Adrenal gland (tissue), 19 donors: Measurements from ENCODE around the gene TXNDC17. TPM values are rescaled to one million over a fixed set of nuclear protein-coding genes. Genes with fewer than 3 reads are reported as not detected.

Experiments
- DNase-seq, 7 donors: peaks; one replicate each; pipeline ENCODE4 v3.0.0-alpha.2; 2019 to 2020
- H3K27ac ChIP-seq, 5 donors: fragments of 200-600 bp; sonication (generic) in 4 of 5; 1 replicate in 3 of 5; 2 replicates in 2 of 5; pipeline versions ENCODE4 v1.5.1 to v1.8.0; 2016 to 2020; ENCODE audit warnings: mild to moderate bottlenecking in 1 of 5
- H3K27me3 ChIP-seq: fragments of 200-600 bp; 2 replicates; pipeline ENCODE4 v1.8.0; 2021
- H3K36me3 ChIP-seq, 2 donors: fragments of 200-600 bp; replicated peaks in 1 of 2; 1 replicate in 1 of 2; 2 replicates in 1 of 2; pipeline versions ENCODE4 v1.5.1 to v1.8.0; 2018 to 2022
- H3K4me1 ChIP-seq, 2 donors: fragments of 200-600 bp; replicated peaks in 1 of 2; 1 replicate in 1 of 2; 2 replicates in 1 of 2; pipeline versions ENCODE4 v1.5.1 to v1.8.0; 2018 to 2021
- H3K4me3 ChIP-seq, 4 donors: fragments of 200-600 bp; sonication (generic) in 3 of 4; one replicate each; pipeline ENCODE4 v1.5.1; 2016 to 2018
- H3K9me3 ChIP-seq, 3 donors: fragments of 200-600 bp; sonication (generic) in 1 of 3; replicated peaks in 1 of 3; 1 replicate in 2 of 3; 2 replicates in 1 of 3; pipeline versions ENCODE4 v1.5.1 to v1.8.0; 2016 to 2021
- POLR2A ChIP-seq, 2 donors: fragments of 450-650 bp; IDR thresholded peaks; one replicate each; pipeline ENCODE4 v1.6.1; 2017; ENCODE audit warnings: antibody characterized with exemption in 2 of 2, mild to moderate bottlenecking in 2 of 2, moderate library complexity in 1 of 2
- WGBS, 4 donors: extraction: QIAGEN DNeasy Blood & Tissue Kit in 2 of 4; methylation state at CpG; one replicate each; pipeline versions ENCODE4 v1.1.5 to v1.1.7; 2013 to 2017; 5-methylcytosine and 5-hydroxymethylcytosine counted together
- intact Hi-C, 2 donors: fragments of 100-400 bp; cut with DNase I; formaldehyde crosslinking; loops; one replicate each; pipeline versions ENCODE4 v1.14.1 to v1.15.0; 2022 to 2023
- long read RNA-seq, 10 donors: library from polyadenylated mRNA in 3 of 10; unstranded in 2 of 10; stranded (forward) in 1 of 10; transcript quantifications; one replicate each; pipeline ENCODE4 v2.0.0 and lab custom pipeline, GENCODE V29; 2021 to 2026
- polyA plus RNA-seq, 3 donors: library from polyadenylated mRNA; stranded (reverse); fragments of 200-250 nt in 2 of 3; fragments of 350-450 nt in 1 of 3; fragmentation: Illumina TruSeq in 1 of 3; extraction: RNeasy Lipid Tissue Mini Kit (QIAGEN cat#74804) in 1 of 3; gene quantifications; one replicate each; pipeline ENCODE4 v1.2.3, GENCODE V29; 2013 to 2014
- total RNA-seq, 9 donors: library from RNA; depleted of rRNA in 4 of 9; stranded (reverse); fragments of >200 nt in 4 of 9; fragments of 120-200 nt in 1 of 9; fragmentation: NEBNext Ultra II Directional in 1 of 9; extraction: Animal tissue kit (Norgen Biotek cat#: 25700) in 1 of 9; gene quantifications; one replicate each; pipeline versions ENCODE4 v1.1.0 to v1.2.4, GENCODE V29; 2013 to 2023
- TF ChIP-seq, protein P1 (sequence below), 6 experiments: fragments of 450-650 bp in 4 of 6; fragments of 200-600 bp in 2 of 6; sonication (generic) in 1 of 6; IDR thresholded peaks; 1 replicate in 5 of 6; 2 replicates in 1 of 6; pipeline versions ENCODE4 v1.5.1 to v1.8.0; 2016 to 2021; ENCODE audit warnings: antibody characterized with exemption in 6 of 6, mild to moderate bottlenecking in 2 of 6, moderate library complexity in 1 of 6
- donor health status: healthy with polysubstance abuse.
- donor health status: Bipolar disorder and iron deficiency.
- donor health status: DM: yes; HTN: yes; CAD: no.
- donor health status: DM: no; HTN: no; CAD: no.
- donor health status: DM: no; HTN: no; CAD: no.
- donor health status: DM: yes; HTN: yes; CAD: no.

The TXNDC17 gene
- total RNA-seq (100 to 1,000 TPM in 6 of 9 donors, 10 to 100 TPM in 3; 64.6 to 224 (median 142) TPM), polyA plus RNA-seq (100 to 1,000 TPM; 114 to 223 (median 122) TPM)
- long read RNA-seq, donor 1, transcript TXNDC17-206 (1 exons, 2,100 nt) = minor isoform, 6 of 213 reads
- long read RNA-seq, donor 1, transcript TXNDC17-201 (4 exons, 2,219 nt) = major isoform, 173 of 213 reads
- long read RNA-seq, donor 1, transcript TXNDC17-203 (3 exons, 420 nt) = minor isoform, 13 of 213 reads
- long read RNA-seq, donor 1, transcript TXNDC17-202 (4 exons, 459 nt) = minor isoform, 13 of 213 reads
- long read RNA-seq, donor 1, partial matches to known transcripts = 5 of 213 reads
- long read RNA-seq, donor 1, other reads (novel, unspliced or antisense) = 0 of 213 reads
- long read RNA-seq, donor 2, transcript TXNDC17-203 (3 exons, 420 nt) = minor isoform, 7 of 199 reads
- long read RNA-seq, donor 2, transcript TXNDC17-202 (4 exons, 459 nt) = minor isoform, 16 of 199 reads
- long read RNA-seq, donor 2, transcript TXNDC17-206 (1 exons, 2,100 nt) = minor isoform, 6 of 199 reads
- long read RNA-seq, donor 2, transcript TXNDC17-201 (4 exons, 2,219 nt) = major isoform, 100 of 199 reads
- long read RNA-seq, donor 2, partial matches to known transcripts = 0 of 199 reads
- long read RNA-seq, donor 2, other reads (novel, unspliced or antisense) = 67 of 199 reads
- long read RNA-seq, donor 3, transcript TXNDC17-201 (4 exons, 2,219 nt) = major isoform, 101 of 134 reads
- long read RNA-seq, donor 3, transcript TXNDC17-202 (4 exons, 459 nt) = minor isoform, 13 of 134 reads
- long read RNA-seq, donor 3, transcript TXNDC17-206 (1 exons, 2,100 nt) = minor isoform, 5 of 134 reads
- long read RNA-seq, donor 3, transcript TXNDC17-203 (3 exons, 420 nt) = minor isoform, 12 of 134 reads
- long read RNA-seq, donor 3, partial matches to known transcripts = 0 of 134 reads
- long read RNA-seq, donor 3, other reads (novel, unspliced or antisense) = 0 of 134 reads
- long read RNA-seq, donor 4, transcript TXNDC17-202 (4 exons, 459 nt) = minor isoform, 17 of 98 reads
- long read RNA-seq, donor 4, transcript TXNDC17-201 (4 exons, 2,219 nt) = major isoform, 74 of 98 reads
- long read RNA-seq, donor 4, partial matches to known transcripts = 1 of 98 reads
- long read RNA-seq, donor 4, other reads (novel, unspliced or antisense) = 2 of 98 reads
- long read RNA-seq, donor 5, transcript TXNDC17-209 (4 exons, 391 nt) = minor isoform, 8 of 103 reads
- long read RNA-seq, donor 5, transcript TXNDC17-201 (4 exons, 2,219 nt) = major isoform, 79 of 103 reads
- long read RNA-seq, donor 5, transcript TXNDC17-202 (4 exons, 459 nt) = minor isoform, 11 of 103 reads
- long read RNA-seq, donor 5, partial matches to known transcripts = 0 of 103 reads
- long read RNA-seq, donor 5, other reads (novel, unspliced or antisense) = 2 of 103 reads
- long read RNA-seq, donor 6, transcript TXNDC17-209 (4 exons, 391 nt) = minor isoform, 8 of 77 reads
- long read RNA-seq, donor 6, transcript TXNDC17-201 (4 exons, 2,219 nt) = major isoform, 57 of 77 reads
- long read RNA-seq, donor 6, transcript TXNDC17-202 (4 exons, 459 nt) = minor isoform, 11 of 77 reads
- long read RNA-seq, donor 6, partial matches to known transcripts = 0 of 77 reads
- long read RNA-seq, donor 6, other reads (novel, unspliced or antisense) = 0 of 77 reads
- long read RNA-seq, donor 7, transcript TXNDC17-206 (1 exons, 2,100 nt) = minor isoform, 5 of 84 reads
- long read RNA-seq, donor 7, transcript TXNDC17-201 (4 exons, 2,219 nt) = major isoform, 57 of 84 reads
- long read RNA-seq, donor 7, transcript TXNDC17-202 (4 exons, 459 nt) = minor isoform, 12 of 84 reads
- long read RNA-seq, donor 7, transcript TXNDC17-203 (3 exons, 420 nt) = minor isoform, 8 of 84 reads
- long read RNA-seq, donor 7, partial matches to known transcripts = 0 of 84 reads
- long read RNA-seq, donor 7, other reads (novel, unspliced or antisense) = 0 of 84 reads
- long read RNA-seq, donor 8, transcript TXNDC17-202 (4 exons, 459 nt) = minor isoform, 11 of 131 reads
- long read RNA-seq, donor 8, transcript TXNDC17-203 (3 exons, 420 nt) = minor isoform, 5 of 131 reads
- long read RNA-seq, donor 8, transcript TXNDC17-201 (4 exons, 2,219 nt) = major isoform, 107 of 131 reads
- long read RNA-seq, donor 8, partial matches to known transcripts = 0 of 131 reads
- long read RNA-seq, donor 8, other reads (novel, unspliced or antisense) = 0 of 131 reads
- long read RNA-seq, donor 9, transcript TXNDC17-201 (4 exons, 2,219 nt) = major isoform, 93 of 129 reads
- long read RNA-seq, donor 9, transcript TXNDC17-203 (3 exons, 420 nt) = minor isoform, 12 of 129 reads
- long read RNA-seq, donor 9, transcript TXNDC17-202 (4 exons, 459 nt) = minor isoform, 18 of 129 reads
- long read RNA-seq, donor 9, partial matches to known transcripts = 0 of 129 reads
- long read RNA-seq, donor 9, other reads (novel, unspliced or antisense) = 0 of 129 reads
- long read RNA-seq, donor 10, transcript TXNDC17-201 (4 exons, 2,219 nt) = major isoform, 34 of 46 reads
- long read RNA-seq, donor 10, partial matches to known transcripts = 0 of 46 reads
- long read RNA-seq, donor 10, other reads (novel, unspliced or antisense) = 0 of 46 reads

DNA sequence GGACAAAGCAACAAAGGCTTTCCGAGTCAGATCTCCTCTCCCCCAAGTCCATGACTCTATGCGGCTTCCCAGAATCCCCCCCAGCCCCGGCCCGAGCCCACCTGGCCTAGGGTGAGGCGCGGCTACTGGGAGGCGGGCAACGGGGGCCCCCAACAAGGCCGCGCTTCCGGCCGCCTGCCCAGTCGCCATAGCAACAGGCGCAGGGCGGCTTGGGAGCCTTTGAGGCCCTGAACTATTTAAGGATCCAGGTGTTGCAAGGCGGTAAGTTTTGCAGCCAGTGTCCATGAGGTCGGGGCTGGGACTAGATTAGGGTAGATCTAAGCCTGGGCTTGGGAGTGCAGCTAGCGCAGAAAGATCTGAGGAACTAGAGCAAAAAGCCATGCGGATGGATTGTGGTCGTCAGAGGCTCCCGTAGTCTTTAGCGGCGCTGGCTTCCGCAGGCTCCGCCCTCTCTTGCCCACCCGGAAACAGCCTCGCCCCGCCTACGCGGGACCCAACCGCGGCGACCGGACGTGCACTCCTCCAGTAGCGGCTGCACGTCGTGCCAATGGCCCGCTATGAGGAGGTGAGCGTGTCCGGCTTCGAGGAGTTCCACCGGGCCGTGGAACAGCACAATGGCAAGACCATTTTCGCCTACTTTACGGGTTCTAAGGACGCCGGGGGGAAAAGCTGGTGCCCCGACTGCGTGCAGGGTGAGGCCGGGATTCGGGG, at the start of gene TXNDC17, which contains the start of gene KIAA0753:
TXNDC17 (plus strand) TSS at position 525 of the 711 bp plus-strand sequence; CDS start at position 548, 23 bp downstream.
KIAA0753 (minus strand) TSS at position 176 of the 711 bp plus-strand sequence. CDS start 5,608 bp downstream, outside the sequence.
- intact Hi-C loops = no loop called here
- H3K27me3 ChIP-seq = no peaks in the 10 kb centered on the region
- H3K36me3 ChIP-seq = peaks cover 0 to 21% of the 10 kb centered on the region in 2 donors
- 0% methylated on average over 22 to 52 of the region's 52 CpGs; no CpG with 5 or more reads in 1 of the 4 donors for WGBS, 4 donors
- DNase-seq = peak; percentile 90 to 96 (median 92)
- H3K9me3 ChIP-seq = no peaks in the 10 kb centered on the region
- TF ChIP-seq, protein P1, sequence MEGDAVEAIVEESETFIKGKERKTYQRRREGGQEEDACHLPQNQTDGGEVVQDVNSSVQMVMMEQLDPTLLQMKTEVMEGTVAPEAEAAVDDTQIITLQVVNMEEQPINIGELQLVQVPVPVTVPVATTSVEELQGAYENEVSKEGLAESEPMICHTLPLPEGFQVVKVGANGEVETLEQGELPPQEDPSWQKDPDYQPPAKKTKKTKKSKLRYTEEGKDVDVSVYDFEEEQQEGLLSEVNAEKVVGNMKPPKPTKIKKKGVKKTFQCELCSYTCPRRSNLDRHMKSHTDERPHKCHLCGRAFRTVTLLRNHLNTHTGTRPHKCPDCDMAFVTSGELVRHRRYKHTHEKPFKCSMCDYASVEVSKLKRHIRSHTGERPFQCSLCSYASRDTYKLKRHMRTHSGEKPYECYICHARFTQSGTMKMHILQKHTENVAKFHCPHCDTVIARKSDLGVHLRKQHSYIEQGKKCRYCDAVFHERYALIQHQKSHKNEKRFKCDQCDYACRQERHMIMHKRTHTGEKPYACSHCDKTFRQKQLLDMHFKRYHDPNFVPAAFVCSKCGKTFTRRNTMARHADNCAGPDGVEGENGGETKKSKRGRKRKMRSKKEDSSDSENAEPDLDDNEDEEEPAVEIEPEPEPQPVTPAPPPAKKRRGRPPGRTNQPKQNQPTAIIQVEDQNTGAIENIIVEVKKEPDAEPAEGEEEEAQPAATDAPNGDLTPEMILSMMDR (IDR thresholded peaks at IDR 0.05) = no peak
- peak; percentile 85 to 91 for TF ChIP-seq POLR2A (IDR thresholded peaks at IDR 0.05)
- H3K27ac ChIP-seq = peak within 1 kb of the TSS; percentile 71 to 95 (median 78)
- peaks cover 13 to 23% of the 10 kb centered on the region in 2 donors for H3K4me1 ChIP-seq
- H3K4me3 ChIP-seq = peak within 1 kb of the TSS; percentile 60 to 91 (median 86)

GRCh38 chr17:6591599-6592158, 49.2 kb upstream of the TXNDC17 start:
- H3K4me3 ChIP-seq = no peak overlapping the region
- H3K27ac ChIP-seq = peak overlapping the region in 1 of 5 donors; percentile 36
- intact Hi-C loops = no loop called here
- no peaks in the 10 kb centered on the region for H3K9me3 ChIP-seq
- 44 to 50% (median 49%) methylated on average over 7 of the region's 7 CpGs for WGBS, 4 donors
- peaks cover 0 to 22% of the 10 kb centered on the region in 2 donors for H3K4me1 ChIP-seq
- TF ChIP-seq, protein P1 (IDR thresholded peaks at IDR 0.05) = no peak
- no peak for TF ChIP-seq POLR2A (IDR thresholded peaks at IDR 0.05)
- H3K27me3 ChIP-seq = no peaks in the 10 kb centered on the region
- peak in 6 of 7 donors; percentile 47 to 82 (median 73) for DNase-seq
- peaks cover 0 to 63% of the 10 kb centered on the region in 2 donors for H3K36me3 ChIP-seq
